Activated effector memory CD4-positive, alpha-beta T cell treated with anti-CD3 and anti-CD28 coated beads, Interleukin-2, amount 50 U/mL, for 16 hours (primary cell): Measurements from ENCODE around the gene STRC.
"Not testable (repeated sequence)": the region's sequence is repeated elsewhere in the genome, so short reads cannot be mapped to it uniquely, and the experiment has no call there.

Experiments used
- DNase-seq: peaks from one replicate; pipeline ENCODE4 v3.0.0-alpha.2; 2020

Gene STRC

GRCh38 chr15:43562753-43563152 lies 55.8 kb downstream of the STRC start:
- DNase-seq, result not testable (repeated sequence)

GRCh38 chr15:43552986-43553385 lies 65.6 kb downstream of the STRC start:
- no peak for DNase-seq

- no peak for DNase-seq
Measured at GRCh38 chr15:43552256-43552655, 66.3 kb downstream of the STRC start.

- no peak for DNase-seq
Measured at GRCh38 chr15:43550527-43551363, 67.9 kb downstream of the STRC start.
